GM23338 (cell line): ENCODE measurements around the gene RAI14. TPM values are rescaled to one million over a fixed set of nuclear protein-coding genes. Genes with fewer than 3 reads are reported as not detected.
A peak's percentile ranks its signal among the peaks of the same experiment; 100 is the strongest.

Experiments used
- ATAC-seq: fragments of 200-7000 bp; cut with Tn5 transposase; 3 replicates; pipeline ENCODE4 v1.9.1; 2020
- DNase-seq: peaks from one replicate; pipeline ENCODE4 v3.0.0-alpha.2; 2015; ENCODE audit warnings: low spot score
- H2AFZ ChIP-seq: fragments of 200-600 bp; sonication (generic); 2 replicates; pipeline ENCODE4 v1.8.0; 2016; ENCODE audit warnings: antibody characterized with exemption, mild to moderate bottlenecking, moderate library complexity
- H3F3A ChIP-seq: fragments of 200-600 bp; sonication (generic); replicated peaks from 2 replicates; pipeline ENCODE4 v1.8.0; 2017; ENCODE audit warnings: antibody characterized with exemption, mixed run types, low read depth
- H3K27ac ChIP-seq: fragments of 200-600 bp; sonication (generic); 2 replicates; pipeline ENCODE4 v1.6.1; 2016; ENCODE audit warnings: low read depth
- H3K27me3 ChIP-seq: fragments of 200-600 bp; sonication (generic); 2 replicates; pipeline ENCODE4 v1.8.0; 2016; ENCODE audit warnings: mild to moderate bottlenecking, mixed run types, moderate library complexity; ENCODE audit not compliant: insufficient read depth
- H3K36me3 ChIP-seq: fragments of 200-600 bp; sonication (generic); 2 replicates; pipeline ENCODE4 v1.8.0; 2016; ENCODE audit warnings: mild to moderate bottlenecking; ENCODE audit not compliant: insufficient read depth
- H3K4me1 ChIP-seq: fragments of 200-600 bp; sonication (generic); 2 replicates; pipeline ENCODE4 v1.8.0; 2016; ENCODE audit warnings: mild to moderate bottlenecking, moderate library complexity; ENCODE audit not compliant: insufficient read depth
- H3K4me2 ChIP-seq: fragments of 200-600 bp; sonication (generic); 2 replicates; pipeline ENCODE4 v1.7.1; 2017; ENCODE audit warnings: mixed run types
- H3K4me3 ChIP-seq: fragments of 200-600 bp; sonication (generic); 2 replicates; pipeline ENCODE4 v1.6.1; 2016; ENCODE audit warnings: mixed run types
- H3K79me2 ChIP-seq: fragments of 200-600 bp; sonication (generic); replicated peaks from 2 replicates; pipeline ENCODE4 v1.8.0; 2017; ENCODE audit warnings: mild to moderate bottlenecking; ENCODE audit not compliant: insufficient read depth
- H3K9me2 ChIP-seq: fragments of 200-600 bp; sonication (generic); 2 replicates; pipeline ENCODE4 v1.8.0; 2017; ENCODE audit not compliant: insufficient read depth
- H4K20me1 ChIP-seq: fragments of 200-600 bp; sonication (generic); replicated peaks from 2 replicates; pipeline ENCODE4 v1.8.0; 2017; ENCODE audit warnings: mild to moderate bottlenecking; ENCODE audit not compliant: insufficient read depth
- H3K27ac Mint-ChIP-seq: 2 replicates; pipeline ENCODE4 v1.8.0; 2020; ENCODE audit warnings: inconsistent platforms, mild to moderate bottlenecking, moderate library complexity, mixed read lengths
- H3K27me3 Mint-ChIP-seq: 3 replicates; pipeline ENCODE4 v1.8.0; 2022; ENCODE audit warnings: low read depth, mild to moderate bottlenecking, moderate library complexity, mixed read lengths, inconsistent platforms; ENCODE audit not compliant: insufficient read depth, poor library complexity
- H3K36me3 Mint-ChIP-seq: 3 replicates; pipeline ENCODE4 v1.8.0; 2021; ENCODE audit warnings: low read depth, mild to moderate bottlenecking, inconsistent platforms, moderate library complexity, mixed read lengths
- H3K4me1 Mint-ChIP-seq: 3 replicates; pipeline ENCODE4 v1.8.0; 2020; ENCODE audit warnings: mild to moderate bottlenecking, inconsistent platforms, mixed read lengths
- H3K4me3 Mint-ChIP-seq: 3 replicates; pipeline ENCODE4 v1.8.0; 2021; ENCODE audit warnings: moderate library complexity, mild to moderate bottlenecking, inconsistent platforms, mixed read lengths
- H3K9me3 Mint-ChIP-seq: 3 replicates; pipeline ENCODE4 v1.8.0; 2020; ENCODE audit warnings: moderate library complexity, mild to moderate bottlenecking, inconsistent platforms, mixed read lengths
- CREB1 ChIP-seq: fragments of 250-450 bp; sonication (Bioruptor Pico); IDR thresholded peaks from 2 replicates; pipeline ENCODE4 v1.5.0; 2020; ENCODE audit warnings: low read depth, mild to moderate bottlenecking, moderate library complexity
- EZH2 ChIP-seq: fragments of 200-600 bp; sonication (generic); IDR thresholded peaks from one replicate; pipeline ENCODE4 v1.8.0; 2017; ENCODE audit warnings: antibody characterized with exemption, mild to moderate bottlenecking, low read depth; ENCODE audit not compliant: unreplicated experiment
- EZH2phosphoT487 ChIP-seq: fragments of 200-600 bp; sonication (generic); IDR thresholded peaks from one replicate; pipeline ENCODE4 v1.8.1; 2018; ENCODE audit warnings: antibody characterized with exemption; ENCODE audit not compliant: unreplicated experiment
- JUNB ChIP-seq: IDR thresholded peaks from one replicate; pipeline ENCODE4 v1.6.1; 2016; ENCODE audit warnings: antibody characterized with exemption; ENCODE audit not compliant: unreplicated experiment
- NANOG ChIP-seq: IDR thresholded peaks from 2 replicates; pipeline ENCODE4 v1.6.1; 2016; ENCODE audit warnings: antibody characterized with exemption, borderline replicate concordance
- POLR2AphosphoS5 ChIP-seq: IDR thresholded peaks from 2 replicates; pipeline ENCODE4 v1.6.1; 2016; ENCODE audit warnings: antibody characterized with exemption, low read depth
- STAT1 ChIP-seq: IDR thresholded peaks from one replicate; pipeline ENCODE4 v1.6.1; 2016; ENCODE audit warnings: antibody characterized with exemption; ENCODE audit not compliant: unreplicated experiment
- ZNF114 ChIP-seq: fragments of 250-450 bp; sonication (Bioruptor Pico); IDR thresholded peaks from 2 replicates; pipeline ENCODE4 v1.5.0; 2020; ENCODE audit warnings: mild to moderate bottlenecking, moderate library complexity
- ZNF331 ChIP-seq: fragments of 250-450 bp; sonication (Bioruptor Pico); IDR thresholded peaks from 2 replicates; pipeline ENCODE4 v1.5.0; 2020; ENCODE audit warnings: low read depth, mild to moderate bottlenecking, moderate library complexity
- polyA plus RNA-seq: library from polyadenylated mRNA; unstranded; fragments of >200 nt; fragmentation: Nextera tagmentation; extraction: Ambion mirVana; gene quantifications from 2 replicates; pipeline ENCODE4 v1.2.1, GENCODE V29; 2016
- total RNA-seq: library from RNA; depleted of rRNA; stranded (reverse); fragments of >200 nt; shearing (Covaris generic); gene quantifications from 2 replicates; pipeline ENCODE4 v1.2.3, GENCODE V29; 2014
- TF ChIP-seq, protein P1 (sequence below), 2 experiments: fragments of 200-600 bp in 1 of 2; sonication (generic) in 1 of 2; conservative IDR thresholded peaks; 2 replicates each; pipeline versions ENCODE4 v1.5.1 to v1.6.1; 2016 to 2017; ENCODE audit warnings: antibody characterized with exemption in 2 of 2, low read depth in 2 of 2, mild to moderate bottlenecking in 2 of 2, moderate library complexity in 1 of 2
- TF ChIP-seq, protein P2 (sequence below): IDR thresholded peaks from one replicate; pipeline ENCODE4 v1.6.1; 2018; ENCODE audit warnings: antibody characterized with exemption; ENCODE audit not compliant: unreplicated experiment
- TF ChIP-seq, protein P3 (sequence below): fragments of 250-450 bp; sonication (Bioruptor Pico); IDR thresholded peaks from 2 replicates; pipeline ENCODE4 v1.5.0; 2020; ENCODE audit warnings: mild to moderate bottlenecking, moderate library complexity
- TF ChIP-seq, protein P4 (sequence below): IDR thresholded peaks from 2 replicates; pipeline ENCODE4 v1.6.1; 2016; ENCODE audit warnings: antibody characterized with exemption

RAI14 gene
- total and polyA plus RNA-seq, 2 experiments from 2014 or later: 58.8 to 95.8 TPM

DNA sequence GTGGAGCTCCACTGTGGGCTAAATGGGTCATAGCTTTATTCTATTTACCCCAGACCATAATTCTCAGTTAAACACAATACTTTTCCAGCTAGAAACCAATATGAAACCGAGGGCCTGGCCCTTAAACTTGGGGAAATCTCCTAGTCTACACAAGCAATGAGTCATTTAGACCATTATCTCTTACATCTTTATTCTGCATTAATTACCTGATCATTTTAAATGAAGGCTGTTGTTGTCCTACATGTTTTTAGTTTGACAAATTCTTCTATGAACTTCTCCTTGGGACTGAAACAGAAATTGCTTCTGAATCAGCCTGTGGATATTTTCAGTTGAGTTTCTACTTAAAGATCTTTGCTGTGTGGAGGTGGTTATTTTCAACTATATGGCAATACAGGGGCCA is 37.9 kb downstream of the RAI14 start:
- Mint-ChIP-seq H3K4me3 (no peak overlapping the region), H3K27ac (peak overlapping the region; percentile 48; the same call in 1 of the 2 replicates), H3K36me3 (peaks cover 37% of the 10 kb centered on the region), H3K27me3 (peaks cover 5% of the 10 kb centered on the region), H3K9me3 (no peaks in the 10 kb centered on the region), H3K4me1 (peaks cover 52% of the 10 kb centered on the region)
- ATAC-seq (no peak), DNase-seq (no peak)
- Histone ChIP-seq H3K4me2 (no peak overlapping the region), H3K4me1 (peaks cover 53% of the 10 kb centered on the region), H3K36me3 (0 out of 2 replicates have a peak, but pooled peaks cover 7% of the 10 kb centered on the region), H4K20me1 (peaks cover 13% of the 10 kb centered on the region), H3K4me3 (no peak overlapping the region), H3K27me3 (no peaks in the 10 kb centered on the region), H3K27ac (peak overlapping the region; percentile 32; the same call in 1 of the 2 replicates), H2AFZ (no peak overlapping the region), H3K9me2 (no peaks in the 10 kb centered on the region), H3F3A (peaks cover 11% of the 10 kb centered on the region; the same call in 1 of the 2 replicates), H3K79me2 (peaks cover 97% of the 10 kb centered on the region)
- TF ChIP-seq, protein P1, sequence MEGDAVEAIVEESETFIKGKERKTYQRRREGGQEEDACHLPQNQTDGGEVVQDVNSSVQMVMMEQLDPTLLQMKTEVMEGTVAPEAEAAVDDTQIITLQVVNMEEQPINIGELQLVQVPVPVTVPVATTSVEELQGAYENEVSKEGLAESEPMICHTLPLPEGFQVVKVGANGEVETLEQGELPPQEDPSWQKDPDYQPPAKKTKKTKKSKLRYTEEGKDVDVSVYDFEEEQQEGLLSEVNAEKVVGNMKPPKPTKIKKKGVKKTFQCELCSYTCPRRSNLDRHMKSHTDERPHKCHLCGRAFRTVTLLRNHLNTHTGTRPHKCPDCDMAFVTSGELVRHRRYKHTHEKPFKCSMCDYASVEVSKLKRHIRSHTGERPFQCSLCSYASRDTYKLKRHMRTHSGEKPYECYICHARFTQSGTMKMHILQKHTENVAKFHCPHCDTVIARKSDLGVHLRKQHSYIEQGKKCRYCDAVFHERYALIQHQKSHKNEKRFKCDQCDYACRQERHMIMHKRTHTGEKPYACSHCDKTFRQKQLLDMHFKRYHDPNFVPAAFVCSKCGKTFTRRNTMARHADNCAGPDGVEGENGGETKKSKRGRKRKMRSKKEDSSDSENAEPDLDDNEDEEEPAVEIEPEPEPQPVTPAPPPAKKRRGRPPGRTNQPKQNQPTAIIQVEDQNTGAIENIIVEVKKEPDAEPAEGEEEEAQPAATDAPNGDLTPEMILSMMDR (conservative IDR thresholded peaks at IDR 0.05; ENCODE audit: low read depth in 2 of 2): no peak
- TF ChIP-seq, protein P2, sequence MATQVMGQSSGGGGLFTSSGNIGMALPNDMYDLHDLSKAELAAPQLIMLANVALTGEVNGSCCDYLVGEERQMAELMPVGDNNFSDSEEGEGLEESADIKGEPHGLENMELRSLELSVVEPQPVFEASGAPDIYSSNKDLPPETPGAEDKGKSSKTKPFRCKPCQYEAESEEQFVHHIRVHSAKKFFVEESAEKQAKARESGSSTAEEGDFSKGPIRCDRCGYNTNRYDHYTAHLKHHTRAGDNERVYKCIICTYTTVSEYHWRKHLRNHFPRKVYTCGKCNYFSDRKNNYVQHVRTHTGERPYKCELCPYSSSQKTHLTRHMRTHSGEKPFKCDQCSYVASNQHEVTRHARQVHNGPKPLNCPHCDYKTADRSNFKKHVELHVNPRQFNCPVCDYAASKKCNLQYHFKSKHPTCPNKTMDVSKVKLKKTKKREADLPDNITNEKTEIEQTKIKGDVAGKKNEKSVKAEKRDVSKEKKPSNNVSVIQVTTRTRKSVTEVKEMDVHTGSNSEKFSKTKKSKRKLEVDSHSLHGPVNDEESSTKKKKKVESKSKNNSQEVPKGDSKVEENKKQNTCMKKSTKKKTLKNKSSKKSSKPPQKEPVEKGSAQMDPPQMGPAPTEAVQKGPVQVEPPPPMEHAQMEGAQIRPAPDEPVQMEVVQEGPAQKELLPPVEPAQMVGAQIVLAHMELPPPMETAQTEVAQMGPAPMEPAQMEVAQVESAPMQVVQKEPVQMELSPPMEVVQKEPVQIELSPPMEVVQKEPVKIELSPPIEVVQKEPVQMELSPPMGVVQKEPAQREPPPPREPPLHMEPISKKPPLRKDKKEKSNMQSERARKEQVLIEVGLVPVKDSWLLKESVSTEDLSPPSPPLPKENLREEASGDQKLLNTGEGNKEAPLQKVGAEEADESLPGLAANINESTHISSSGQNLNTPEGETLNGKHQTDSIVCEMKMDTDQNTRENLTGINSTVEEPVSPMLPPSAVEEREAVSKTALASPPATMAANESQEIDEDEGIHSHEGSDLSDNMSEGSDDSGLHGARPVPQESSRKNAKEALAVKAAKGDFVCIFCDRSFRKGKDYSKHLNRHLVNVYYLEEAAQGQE: no peak
- TF ChIP-seq, protein P3, sequence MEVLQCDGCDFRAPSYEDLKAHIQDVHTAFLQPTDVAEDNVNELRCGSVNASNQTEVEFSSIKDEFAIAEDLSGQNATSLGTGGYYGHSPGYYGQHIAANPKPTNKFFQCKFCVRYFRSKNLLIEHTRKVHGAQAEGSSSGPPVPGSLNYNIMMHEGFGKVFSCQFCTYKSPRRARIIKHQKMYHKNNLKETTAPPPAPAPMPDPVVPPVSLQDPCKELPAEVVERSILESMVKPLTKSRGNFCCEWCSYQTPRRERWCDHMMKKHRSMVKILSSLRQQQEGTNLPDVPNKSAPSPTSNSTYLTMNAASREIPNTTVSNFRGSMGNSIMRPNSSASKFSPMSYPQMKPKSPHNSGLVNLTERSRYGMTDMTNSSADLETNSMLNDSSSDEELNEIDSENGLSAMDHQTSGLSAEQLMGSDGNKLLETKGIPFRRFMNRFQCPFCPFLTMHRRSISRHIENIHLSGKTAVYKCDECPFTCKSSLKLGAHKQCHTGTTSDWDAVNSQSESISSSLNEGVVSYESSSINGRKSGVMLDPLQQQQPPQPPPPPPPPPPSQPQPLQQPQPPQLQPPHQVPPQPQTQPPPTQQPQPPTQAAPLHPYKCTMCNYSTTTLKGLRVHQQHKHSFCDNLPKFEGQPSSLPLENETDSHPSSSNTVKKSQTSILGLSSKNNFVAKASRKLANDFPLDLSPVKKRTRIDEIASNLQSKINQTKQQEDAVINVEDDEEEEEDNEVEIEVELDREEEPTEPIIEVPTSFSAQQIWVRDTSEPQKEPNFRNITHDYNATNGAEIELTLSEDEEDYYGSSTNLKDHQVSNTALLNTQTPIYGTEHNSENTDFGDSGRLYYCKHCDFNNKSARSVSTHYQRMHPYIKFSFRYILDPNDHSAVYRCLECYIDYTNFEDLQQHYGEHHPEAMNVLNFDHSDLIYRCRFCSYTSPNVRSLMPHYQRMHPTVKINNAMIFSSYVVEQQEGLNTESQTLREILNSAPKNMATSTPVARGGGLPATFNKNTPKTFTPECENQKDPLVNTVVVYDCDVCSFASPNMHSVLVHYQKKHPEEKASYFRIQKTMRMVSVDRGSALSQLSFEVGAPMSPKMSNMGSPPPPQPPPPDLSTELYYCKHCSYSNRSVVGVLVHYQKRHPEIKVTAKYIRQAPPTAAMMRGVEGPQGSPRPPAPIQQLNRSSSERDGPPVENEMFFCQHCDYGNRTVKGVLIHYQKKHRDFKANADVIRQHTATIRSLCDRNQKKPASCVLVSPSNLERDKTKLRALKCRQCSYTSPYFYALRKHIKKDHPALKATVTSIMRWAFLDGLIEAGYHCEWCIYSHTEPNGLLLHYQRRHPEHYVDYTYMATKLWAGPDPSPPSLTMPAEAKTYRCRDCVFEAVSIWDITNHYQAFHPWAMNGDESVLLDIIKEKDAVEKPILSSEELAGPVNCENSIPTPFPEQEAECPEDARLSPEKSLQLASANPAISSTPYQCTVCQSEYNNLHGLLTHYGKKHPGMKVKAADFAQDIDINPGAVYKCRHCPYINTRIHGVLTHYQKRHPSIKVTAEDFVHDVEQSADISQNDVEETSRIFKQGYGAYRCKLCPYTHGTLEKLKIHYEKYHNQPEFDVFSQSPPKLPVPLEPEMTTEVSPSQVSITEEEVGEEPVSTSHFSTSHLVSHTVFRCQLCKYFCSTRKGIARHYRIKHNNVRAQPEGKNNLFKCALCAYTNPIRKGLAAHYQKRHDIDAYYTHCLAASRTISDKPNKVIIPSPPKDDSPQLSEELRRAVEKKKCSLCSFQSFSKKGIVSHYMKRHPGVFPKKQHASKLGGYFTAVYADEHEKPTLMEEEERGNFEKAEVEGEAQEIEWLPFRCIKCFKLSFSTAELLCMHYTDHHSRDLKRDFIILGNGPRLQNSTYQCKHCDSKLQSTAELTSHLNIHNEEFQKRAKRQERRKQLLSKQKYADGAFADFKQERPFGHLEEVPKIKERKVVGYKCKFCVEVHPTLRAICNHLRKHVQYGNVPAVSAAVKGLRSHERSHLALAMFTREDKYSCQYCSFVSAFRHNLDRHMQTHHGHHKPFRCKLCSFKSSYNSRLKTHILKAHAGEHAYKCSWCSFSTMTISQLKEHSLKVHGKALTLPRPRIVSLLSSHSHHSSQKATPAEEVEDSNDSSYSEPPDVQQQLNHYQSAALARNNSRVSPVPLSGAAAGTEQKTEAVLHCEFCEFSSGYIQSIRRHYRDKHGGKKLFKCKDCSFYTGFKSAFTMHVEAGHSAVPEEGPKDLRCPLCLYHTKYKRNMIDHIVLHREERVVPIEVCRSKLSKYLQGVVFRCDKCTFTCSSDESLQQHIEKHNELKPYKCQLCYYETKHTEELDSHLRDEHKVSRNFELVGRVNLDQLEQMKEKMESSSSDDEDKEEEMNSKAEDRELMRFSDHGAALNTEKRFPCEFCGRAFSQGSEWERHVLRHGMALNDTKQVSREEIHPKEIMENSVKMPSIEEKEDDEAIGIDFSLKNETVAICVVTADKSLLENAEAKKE (CRISPR knock-in tag): no peak
- TF ChIP-seq JUNB: no peak
- TF ChIP-seq NANOG: no peak
- TF ChIP-seq, protein P4, sequence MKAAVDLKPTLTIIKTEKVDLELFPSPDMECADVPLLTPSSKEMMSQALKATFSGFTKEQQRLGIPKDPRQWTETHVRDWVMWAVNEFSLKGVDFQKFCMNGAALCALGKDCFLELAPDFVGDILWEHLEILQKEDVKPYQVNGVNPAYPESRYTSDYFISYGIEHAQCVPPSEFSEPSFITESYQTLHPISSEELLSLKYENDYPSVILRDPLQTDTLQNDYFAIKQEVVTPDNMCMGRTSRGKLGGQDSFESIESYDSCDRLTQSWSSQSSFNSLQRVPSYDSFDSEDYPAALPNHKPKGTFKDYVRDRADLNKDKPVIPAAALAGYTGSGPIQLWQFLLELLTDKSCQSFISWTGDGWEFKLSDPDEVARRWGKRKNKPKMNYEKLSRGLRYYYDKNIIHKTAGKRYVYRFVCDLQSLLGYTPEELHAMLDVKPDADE: no peak
- TF ChIP-seq STAT1: no peak
- TF ChIP-seq POLR2AphosphoS5: no peak
- TF ChIP-seq CREB1: no peak
- TF ChIP-seq EZH2: no peak
- no peak for TF ChIP-seq ZNF331 (CRISPR knock-in tag)
- no peak for TF ChIP-seq EZH2phosphoT487
- TF ChIP-seq ZNF114 (CRISPR knock-in tag): no peak
